ENCODE results near the gene TBX6.
"Not testable (repeated sequence)": the region's sequence is repeated elsewhere in the genome, so short reads cannot be mapped to it uniquely, and the experiment has no call there.

TBX6 gene

GRCh38 chr16:30091474-30092372 is at the start of gene TBX6:
TSS of gene TBX6 (minus strand) at chr16:30091924. CDS start at chr16:30091193, 731 bp downstream.
- peak; percentile 89 for DNase-seq

- no peak for DNase-seq
These were observed 48.1 kb upstream of the TBX6 start for GRCh38 chr16:30139583-30140481.

DNA sequence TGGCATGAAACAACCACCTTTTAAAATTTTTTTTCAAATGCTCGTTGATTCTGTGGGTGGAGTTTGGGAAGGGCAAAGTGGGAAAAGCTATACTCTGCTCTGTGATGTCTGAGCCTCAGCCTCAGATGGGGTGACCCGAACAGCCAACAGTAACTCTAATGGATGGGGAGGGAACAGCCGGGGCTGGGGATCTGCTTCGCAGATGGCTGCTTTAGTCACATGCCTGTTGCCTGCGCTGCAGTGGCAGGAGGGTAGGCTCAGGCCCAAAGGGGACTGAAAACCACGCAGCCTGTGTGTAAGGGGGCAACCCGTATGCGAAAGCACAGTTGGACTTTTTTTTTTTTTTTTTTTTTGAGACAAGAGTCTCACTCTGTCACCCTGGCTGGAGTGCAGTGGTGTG is 46.2 kb upstream of the TBX6 start:
- no peak for DNase-seq

DNA sequence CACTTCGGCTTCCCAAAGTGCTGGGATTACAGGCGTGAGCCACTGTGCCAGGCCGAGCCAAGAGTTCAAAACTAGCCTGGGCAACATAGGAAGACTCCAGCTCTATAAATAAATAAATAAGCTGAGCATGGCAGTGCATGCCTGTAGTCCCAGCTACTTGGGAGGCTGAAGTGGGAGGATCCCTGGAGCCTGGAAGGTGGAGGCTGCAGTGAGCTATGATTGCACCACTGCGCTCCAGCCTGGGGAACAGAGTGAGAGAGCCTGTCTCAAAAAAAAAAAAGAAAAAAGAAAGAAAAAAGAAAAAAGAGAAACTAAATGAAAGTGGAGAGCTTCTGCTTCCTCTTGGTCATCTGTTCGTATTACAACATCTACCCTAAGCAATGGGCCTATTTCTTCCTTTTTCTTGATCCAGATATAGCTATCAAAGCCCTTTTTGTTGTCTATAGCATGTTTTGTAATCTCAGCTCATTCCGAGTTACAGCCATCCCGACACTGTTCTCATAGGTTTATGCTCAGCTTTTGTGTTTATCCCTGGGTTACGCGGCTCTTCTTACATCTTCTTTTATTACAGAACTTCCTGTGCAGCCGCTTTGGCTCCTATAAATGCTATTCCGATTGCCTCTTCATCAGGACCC is 45.4 kb upstream of the TBX6 start:
- no peak for DNase-seq

DNA sequence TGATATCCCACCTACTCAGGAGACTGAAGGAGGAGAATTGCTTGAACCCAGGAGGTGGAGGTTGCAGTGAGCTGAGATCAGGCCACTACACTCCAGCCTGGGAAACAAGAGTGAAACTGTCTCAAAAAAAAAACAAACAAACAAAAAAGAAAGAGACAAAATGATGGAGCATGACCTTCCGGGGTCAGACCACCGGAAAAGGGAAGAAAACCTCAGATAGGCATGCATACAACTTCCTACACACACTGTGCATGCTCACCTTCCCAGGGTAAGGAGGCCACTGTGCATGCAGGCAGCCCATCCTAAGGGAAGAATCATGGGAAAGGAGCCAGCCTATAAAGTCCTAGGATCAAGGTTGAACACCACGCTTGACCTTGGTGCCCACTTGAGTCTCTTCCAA is 40.9 kb upstream of the TBX6 start:
- no peak for DNase-seq

DNA sequence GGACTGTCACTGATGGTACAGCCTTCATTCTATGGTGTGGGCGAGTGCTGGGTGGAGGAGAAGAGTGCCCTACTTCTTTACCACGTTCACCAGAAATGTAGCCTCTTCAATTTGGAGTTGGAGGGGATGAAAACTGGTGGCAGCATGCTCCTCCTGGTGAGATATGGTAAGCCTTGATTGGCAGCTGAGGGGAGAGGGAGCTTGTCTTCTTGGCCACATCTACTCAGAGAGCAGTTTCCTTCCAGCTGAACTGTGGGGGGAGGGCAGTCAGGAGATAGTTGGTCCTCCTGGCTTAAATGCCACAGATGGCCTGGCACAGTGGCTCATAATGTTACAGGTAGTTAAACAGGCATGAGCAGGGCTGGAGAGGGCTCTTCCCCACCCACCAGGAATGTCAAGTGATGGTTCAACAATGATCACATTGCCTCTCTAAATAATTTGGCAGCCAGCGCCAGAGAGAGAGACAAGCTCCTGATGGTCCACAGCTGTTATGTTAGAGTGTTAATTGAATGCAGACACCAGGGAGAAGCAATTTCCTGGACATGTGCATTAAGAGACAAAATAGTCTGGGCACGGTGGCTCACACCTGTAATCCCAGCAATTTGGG is 40.2 kb upstream of the TBX6 start:
- peak; percentile 74 for DNase-seq

GRCh38 chr16:30127993-30128392 is 36.3 kb upstream of the TBX6 start:
- DNase-seq = no peak

GRCh38 chr16:30125690-30126089 is 34.0 kb upstream of the TBX6 start:
- not testable (repeated sequence) for DNase-seq

DNA sequence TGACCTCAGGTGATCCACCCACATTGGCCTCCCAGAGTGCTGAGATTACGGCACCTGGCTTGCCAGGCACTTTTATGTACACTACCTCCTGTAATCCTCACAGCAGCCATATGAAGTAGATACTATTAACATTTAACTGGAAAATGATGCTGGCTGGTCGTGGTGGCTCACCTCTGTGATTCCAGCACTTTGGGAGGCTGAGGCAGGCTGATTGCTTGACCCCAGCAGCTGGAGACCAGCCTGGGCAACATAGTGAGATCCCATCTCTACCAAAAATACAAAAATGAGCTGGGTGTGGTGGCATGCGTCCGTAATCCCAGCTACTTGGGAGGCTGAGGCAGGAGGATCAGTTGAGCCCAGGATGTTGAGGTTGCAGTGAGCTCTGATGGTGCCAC is 33.3 kb upstream of the TBX6 start:
- DNase-seq = no peak

GRCh38 chr16:30122604-30123160 is 31.0 kb upstream of the TBX6 start:
- DNase-seq = no peak

- no peak for DNase-seq
These were observed 30.2 kb upstream of the TBX6 start for GRCh38 chr16:30121741-30122571.

GRCh38 chr16:30120340-30121105 is 28.8 kb upstream of the TBX6 start:
- DNase-seq = no peak

DNA sequence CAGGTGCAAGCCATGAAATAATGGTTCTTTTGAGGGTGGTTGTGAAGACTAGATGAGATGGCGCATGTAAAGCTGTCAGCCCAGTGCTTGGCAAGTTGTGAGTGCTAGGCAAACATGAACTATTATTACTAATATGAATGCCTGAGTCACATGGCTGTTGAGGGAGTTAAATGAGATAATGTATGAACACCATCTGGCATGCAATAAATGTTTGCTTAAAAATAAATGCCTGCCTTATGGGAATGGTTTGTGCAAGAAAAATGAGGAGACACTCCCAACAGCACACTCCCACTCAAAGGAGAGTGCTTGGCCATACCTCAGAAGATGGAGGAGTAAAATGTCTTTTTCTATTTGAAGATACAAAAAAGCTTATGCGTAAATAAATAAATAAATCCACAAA is 27.7 kb upstream of the TBX6 start:
- no peak for DNase-seq

DNA sequence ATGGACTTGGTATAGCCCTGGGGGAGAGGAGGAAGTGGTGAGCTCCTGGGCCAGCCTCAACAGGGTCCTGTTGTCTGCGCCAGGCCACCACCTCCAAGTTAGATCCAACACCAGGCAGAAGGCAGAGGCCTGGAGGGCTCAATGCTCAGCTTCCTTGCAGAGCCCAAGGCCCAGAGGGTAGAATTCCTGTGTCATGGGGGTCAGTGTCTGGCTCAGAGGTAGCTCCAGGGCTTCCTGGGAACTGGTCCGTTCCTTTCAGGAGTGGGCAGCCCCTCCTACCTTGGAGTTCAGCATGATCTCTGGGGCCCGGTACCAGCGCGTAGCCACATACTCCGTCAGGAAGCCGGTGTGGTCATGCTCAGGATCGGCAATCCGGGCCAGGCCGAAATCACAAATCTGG is 26.0 kb upstream of the TBX6 start:
- no peak for DNase-seq

DNA sequence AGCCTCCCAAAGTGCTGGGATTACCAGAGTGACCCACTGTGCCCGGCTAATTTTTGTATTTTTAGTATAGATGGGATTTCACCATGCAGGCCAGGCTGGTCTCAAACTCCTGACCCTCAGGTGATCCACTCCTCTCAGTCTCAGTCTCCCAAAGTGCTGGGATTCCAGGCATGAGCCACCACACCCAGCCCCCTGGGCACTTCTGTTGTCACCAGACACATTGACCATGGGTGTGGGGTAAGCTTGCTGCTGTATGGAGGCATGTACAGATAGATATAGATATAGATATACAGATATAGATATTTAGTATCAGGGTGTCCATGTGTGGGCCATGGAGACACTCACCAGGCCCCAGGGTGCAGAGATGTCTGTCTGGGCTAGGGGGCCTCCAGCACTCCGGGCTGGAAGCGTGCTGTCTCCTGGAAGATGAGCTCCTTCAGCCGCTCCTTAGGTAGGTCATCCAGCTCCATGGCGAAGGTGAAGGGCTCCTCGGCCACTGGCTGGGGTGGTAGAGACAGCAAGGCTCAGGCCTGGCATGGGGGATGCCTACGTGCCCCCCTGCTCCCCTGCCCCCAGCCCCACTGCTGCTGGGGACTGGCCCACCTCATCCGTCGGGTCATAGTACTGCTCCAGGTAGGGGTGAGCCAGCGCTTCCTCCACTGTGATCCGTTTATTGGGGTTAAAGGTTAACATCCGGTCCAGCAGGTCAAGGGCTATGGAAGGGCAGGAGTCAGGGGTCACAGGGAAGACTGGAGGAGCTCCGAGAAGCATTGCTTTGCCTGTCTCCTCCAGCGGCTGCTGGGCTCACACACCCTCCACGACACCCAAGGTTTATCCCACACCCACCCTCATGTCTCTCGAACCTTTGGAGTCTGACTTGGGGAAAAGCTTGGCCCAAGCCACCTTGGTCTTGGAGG is 24.8 kb upstream of the TBX6 start:
- DNase-seq = no peak

- DNase-seq = no peak
These were observed 23.5 kb upstream of the TBX6 start for GRCh38 chr16:30115238-30115637.

- not testable (repeated sequence) for DNase-seq
These were observed 23.1 kb upstream of the TBX6 start for GRCh38 chr16:30114833-30115232.

DNA sequence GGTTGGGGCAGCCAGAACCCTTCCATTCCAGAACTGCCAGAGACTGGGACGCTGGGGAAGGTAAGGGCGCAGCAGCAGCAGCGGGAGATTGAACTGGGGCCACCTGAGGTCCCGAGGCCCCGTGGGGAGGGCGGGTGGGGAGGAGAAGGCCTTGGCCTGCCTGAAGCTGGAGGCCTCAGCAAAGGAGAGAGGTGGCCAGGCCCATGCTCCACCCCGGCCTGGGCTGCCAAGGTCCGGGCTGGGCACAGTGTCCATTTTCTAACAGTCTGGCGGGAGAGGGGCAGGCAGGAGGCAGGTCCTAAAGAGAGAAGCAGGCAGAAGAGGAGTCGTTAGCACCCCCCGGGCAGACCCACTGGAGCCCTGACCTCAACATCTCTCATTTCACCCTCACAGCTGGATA is 22.7 kb upstream of the TBX6 start:
- DNase-seq = no peak

DNA sequence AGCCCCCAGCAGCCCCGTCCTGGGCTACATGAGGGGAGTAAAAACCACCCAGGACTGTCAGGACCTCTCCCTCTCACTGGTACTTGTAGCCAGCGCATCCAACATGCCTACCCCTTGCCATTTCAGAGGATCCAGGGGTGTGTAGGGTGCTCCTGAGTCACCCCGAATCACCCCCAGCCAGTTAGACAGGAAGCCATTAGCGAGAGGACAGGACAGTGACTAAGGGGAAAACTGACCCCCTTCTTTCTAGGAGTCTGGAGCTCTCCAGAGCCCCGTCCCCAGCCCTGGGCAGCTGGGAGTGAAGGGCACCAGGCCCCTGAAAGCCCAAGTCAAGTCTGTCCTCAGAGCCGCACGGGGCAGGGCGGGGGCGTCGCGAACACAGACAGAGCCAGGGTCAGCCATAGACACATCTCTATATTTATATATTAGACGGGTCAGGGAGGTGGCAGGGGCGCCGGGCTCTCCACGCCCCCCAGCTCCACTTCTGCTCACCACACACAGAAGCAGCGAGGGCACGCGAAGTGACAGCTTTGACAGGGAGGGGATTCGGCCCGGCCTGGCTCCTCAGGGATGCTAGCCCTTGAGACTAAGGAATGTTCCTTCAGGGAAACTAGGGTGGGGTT is 22.1 kb upstream of the TBX6 start:
- no peak for DNase-seq

Measured in NCI-H774 (cell line).